Breast epithelium (tissue), 4 donors: ENCODE results near the gene NTHL1. TPM values are rescaled to one million over a fixed set of nuclear protein-coding genes. Genes with fewer than 3 reads are reported as not detected.

ENCODE experiments used
- DNase-seq, 2 donors: peaks; one replicate each; pipeline ENCODE4 v3.0.0-alpha.2; 2019; ENCODE audit warnings: low spot score in 2 of 2
- H3K27ac ChIP-seq, 2 donors: fragments of 200-600 bp; sonication (generic) in 1 of 2; one replicate each; pipeline ENCODE4 v1.5.1; 2016 to 2019; ENCODE audit warnings: mild to moderate bottlenecking in 1 of 2
- H3K27me3 ChIP-seq, 2 donors: fragments of 200-600 bp; sonication (generic) in 1 of 2; one replicate each; pipeline versions ENCODE4 v1.5.1 to v1.6.0; 2017 to 2019; ENCODE audit warnings: control low read depth in 1 of 2, mild to moderate bottlenecking in 1 of 2
- H3K36me3 ChIP-seq: fragments of 200-600 bp; one replicate; pipeline ENCODE4 v1.5.1; 2019
- H3K4me1 ChIP-seq, 2 donors: fragments of 200-600 bp; sonication (generic); one replicate each; pipeline ENCODE4 v1.5.1; 2016 to 2019; ENCODE audit warnings: control low read depth in 1 of 2
- H3K4me3 ChIP-seq, 3 donors: fragments of 200-600 bp; sonication (generic); 1 replicate in 2 of 3; 2 replicates in 1 of 3; pipeline ENCODE4 v1.5.1; 2016 to 2019; ENCODE audit warnings: mild to moderate bottlenecking in 3 of 3, moderate library complexity in 2 of 3
- H3K9me3 ChIP-seq, 2 donors: fragments of 200-600 bp; sonication (generic) in 1 of 2; one replicate each; pipeline ENCODE4 v1.5.1; 2016 to 2019; ENCODE audit warnings: control low read depth in 1 of 2
- POLR2A ChIP-seq: fragments of 450-650 bp; IDR thresholded peaks from one replicate; pipeline ENCODE4 v1.6.1; 2016; ENCODE audit warnings: antibody characterized with exemption, mild to moderate bottlenecking, moderate library complexity
- POLR2AphosphoS5 ChIP-seq, 3 donors: sonication (generic); formaldehyde crosslinking; IDR thresholded peaks; one replicate each; pipeline ENCODE4 v1.6.1; 2017; ENCODE audit warnings: antibody characterized with exemption in 3 of 3
- intact Hi-C: fragments of 100-400 bp; cut with DNase I; formaldehyde crosslinking; loops from one replicate; pipeline ENCODE4 v1.15.1; 2023; ENCODE audit warnings: low total_unique reads
- total RNA-seq, 3 donors: library from RNA; depleted of rRNA; stranded (reverse); fragments of >200 nt; gene quantifications; one replicate each; pipeline ENCODE4 v1.1.0, GENCODE V29; 2016
- TF ChIP-seq, protein P1 (sequence below), 3 donors: fragments of 450-650 bp; IDR thresholded peaks; one replicate each; pipeline ENCODE4 v1.5.1; 2016 to 2017; ENCODE audit warnings: antibody characterized with exemption in 3 of 3, mild to moderate bottlenecking in 3 of 3, moderate library complexity in 3 of 3

Gene NTHL1
- total RNA-seq, 3 donors from 2014 or later = 10.6 to 27.9 (median 16.1) TPM

DNA sequence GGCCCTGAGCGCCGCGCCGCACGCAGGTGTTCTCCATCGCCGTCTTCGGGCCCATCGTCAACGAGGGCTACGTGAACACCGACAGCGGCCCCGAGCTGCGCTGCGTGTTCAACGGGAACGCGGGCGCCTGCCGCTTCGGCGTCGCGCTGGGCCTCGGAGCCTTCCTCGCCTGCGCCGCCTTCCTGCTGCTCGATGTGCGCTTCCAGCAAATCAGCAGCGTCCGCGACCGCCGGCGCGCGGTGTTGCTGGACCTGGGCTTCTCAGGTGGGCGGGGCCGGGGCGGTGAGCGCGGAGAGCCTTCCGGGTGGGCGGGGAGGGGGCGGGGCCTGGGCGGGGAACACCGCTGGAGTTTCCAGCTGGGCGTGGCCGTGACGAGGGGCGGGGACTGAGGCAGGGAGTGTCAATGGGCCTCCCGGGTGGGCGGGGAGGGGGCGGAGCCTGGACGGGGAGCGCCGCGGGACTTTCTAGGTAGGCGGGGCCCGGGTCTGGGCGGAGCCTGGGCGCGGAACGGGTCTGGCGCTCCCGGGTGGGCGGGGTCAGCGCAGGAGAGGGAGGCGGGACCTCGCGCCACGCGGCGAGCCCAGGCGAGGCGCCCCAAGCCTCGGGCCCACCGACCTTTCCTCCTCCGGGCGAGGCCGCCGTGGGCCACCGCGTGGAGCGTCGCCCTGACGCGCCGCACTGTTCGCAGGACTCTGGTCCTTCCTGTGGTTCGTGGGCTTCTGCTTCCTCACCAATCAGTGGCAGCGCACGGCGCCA, 55.5 kb downstream of the NTHL1 start:
- H3K27me3 ChIP-seq = peaks cover 5 to 25% of the 10 kb centered on the region in 2 donors
- H3K4me1 ChIP-seq = peaks cover 0 to 15% of the 10 kb centered on the region in 2 donors
- H3K27ac ChIP-seq = peak overlapping the region; percentile 15 to 31
- DNase-seq = peak; percentile 87 to 92
- H3K36me3 ChIP-seq = no peaks in the 10 kb centered on the region
- H3K9me3 ChIP-seq = no peaks in the 10 kb centered on the region
- intact Hi-C loops = no loop called here
- TF ChIP-seq POLR2AphosphoS5 (IDR thresholded peaks at IDR 0.05) = no peak
- TF ChIP-seq POLR2A = no peak
- TF ChIP-seq, protein P1, sequence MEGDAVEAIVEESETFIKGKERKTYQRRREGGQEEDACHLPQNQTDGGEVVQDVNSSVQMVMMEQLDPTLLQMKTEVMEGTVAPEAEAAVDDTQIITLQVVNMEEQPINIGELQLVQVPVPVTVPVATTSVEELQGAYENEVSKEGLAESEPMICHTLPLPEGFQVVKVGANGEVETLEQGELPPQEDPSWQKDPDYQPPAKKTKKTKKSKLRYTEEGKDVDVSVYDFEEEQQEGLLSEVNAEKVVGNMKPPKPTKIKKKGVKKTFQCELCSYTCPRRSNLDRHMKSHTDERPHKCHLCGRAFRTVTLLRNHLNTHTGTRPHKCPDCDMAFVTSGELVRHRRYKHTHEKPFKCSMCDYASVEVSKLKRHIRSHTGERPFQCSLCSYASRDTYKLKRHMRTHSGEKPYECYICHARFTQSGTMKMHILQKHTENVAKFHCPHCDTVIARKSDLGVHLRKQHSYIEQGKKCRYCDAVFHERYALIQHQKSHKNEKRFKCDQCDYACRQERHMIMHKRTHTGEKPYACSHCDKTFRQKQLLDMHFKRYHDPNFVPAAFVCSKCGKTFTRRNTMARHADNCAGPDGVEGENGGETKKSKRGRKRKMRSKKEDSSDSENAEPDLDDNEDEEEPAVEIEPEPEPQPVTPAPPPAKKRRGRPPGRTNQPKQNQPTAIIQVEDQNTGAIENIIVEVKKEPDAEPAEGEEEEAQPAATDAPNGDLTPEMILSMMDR (IDR thresholded peaks at IDR 0.05) = no peak
- H3K4me3 ChIP-seq = peak overlapping the region; percentile 30 to 67 (median 48)

DNA sequence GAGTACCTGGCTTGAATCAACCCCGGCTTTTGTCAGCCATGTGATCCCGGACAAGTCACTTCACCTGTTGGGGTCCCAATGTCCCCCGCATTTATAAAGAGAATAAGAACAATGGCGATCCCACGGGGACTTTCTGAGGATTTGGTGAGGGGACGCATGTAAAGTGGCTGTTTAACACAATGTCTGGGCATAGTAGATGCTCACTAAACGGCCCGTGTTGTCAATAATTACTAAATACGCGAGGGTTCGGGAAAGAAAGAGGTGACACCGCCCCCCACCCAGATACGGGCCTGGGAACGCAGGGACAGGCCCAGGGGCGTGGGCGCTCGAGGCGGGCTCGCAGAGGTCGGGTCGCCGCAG, 56.1 kb downstream of the NTHL1 start:
- H3K4me1 ChIP-seq = peaks cover 0 to 15% of the 10 kb centered on the region in 2 donors
- DNase-seq = no peak
- intact Hi-C loops = no loop called here
- H3K4me3 ChIP-seq = peak overlapping the region; percentile 30 to 67 (median 48)
- H3K27me3 ChIP-seq = peaks cover 5 to 25% of the 10 kb centered on the region in 2 donors
- H3K36me3 ChIP-seq = no peaks in the 10 kb centered on the region
- TF ChIP-seq, protein P1 (IDR thresholded peaks at IDR 0.05) = no peak
- TF ChIP-seq POLR2A (no peak), POLR2AphosphoS5 (IDR thresholded peaks at IDR 0.05) (no peak)
- H3K27ac ChIP-seq = peak overlapping the region in 1 of 2 donors; percentile 29
- no peaks in the 10 kb centered on the region for H3K9me3 ChIP-seq

DNA sequence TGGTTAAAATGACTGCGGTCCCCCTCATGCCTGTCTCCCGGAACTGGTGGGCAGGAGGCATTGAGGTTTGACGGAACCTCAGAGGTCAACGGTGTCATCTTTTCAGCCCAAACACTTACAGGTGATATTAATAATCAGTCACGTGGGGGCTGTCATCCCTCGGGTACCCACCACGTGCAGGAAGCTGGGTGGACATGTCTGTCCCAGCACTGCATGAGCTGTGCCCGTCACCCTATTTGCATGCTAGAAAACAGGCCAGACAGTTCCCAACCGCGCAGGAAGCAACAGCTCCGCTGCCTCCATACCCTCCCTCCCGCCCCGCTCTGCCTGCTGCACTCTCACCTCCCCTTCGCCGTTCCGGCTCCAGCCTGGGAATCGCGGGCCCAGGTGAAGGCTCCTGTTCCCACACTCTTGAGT, 56.5 kb downstream of the NTHL1 start:
- Histone ChIP-seq H3K9me3 (no peaks in the 10 kb centered on the region), H3K4me3 (peak overlapping the region in 2 of 3 donors; percentile 48 to 67), H3K27ac (no peak overlapping the region), H3K36me3 (no peaks in the 10 kb centered on the region), H3K27me3 (peaks cover 5 to 25% of the 10 kb centered on the region in 2 donors), H3K4me1 (peaks cover 0 to 15% of the 10 kb centered on the region in 2 donors)
- no peak for TF ChIP-seq POLR2AphosphoS5 (IDR thresholded peaks at IDR 0.05)
- TF ChIP-seq, protein P1 (IDR thresholded peaks at IDR 0.05) = no peak
- no peak for TF ChIP-seq POLR2A
- intact Hi-C loops = no loop called here
- DNase-seq = no peak

DNA sequence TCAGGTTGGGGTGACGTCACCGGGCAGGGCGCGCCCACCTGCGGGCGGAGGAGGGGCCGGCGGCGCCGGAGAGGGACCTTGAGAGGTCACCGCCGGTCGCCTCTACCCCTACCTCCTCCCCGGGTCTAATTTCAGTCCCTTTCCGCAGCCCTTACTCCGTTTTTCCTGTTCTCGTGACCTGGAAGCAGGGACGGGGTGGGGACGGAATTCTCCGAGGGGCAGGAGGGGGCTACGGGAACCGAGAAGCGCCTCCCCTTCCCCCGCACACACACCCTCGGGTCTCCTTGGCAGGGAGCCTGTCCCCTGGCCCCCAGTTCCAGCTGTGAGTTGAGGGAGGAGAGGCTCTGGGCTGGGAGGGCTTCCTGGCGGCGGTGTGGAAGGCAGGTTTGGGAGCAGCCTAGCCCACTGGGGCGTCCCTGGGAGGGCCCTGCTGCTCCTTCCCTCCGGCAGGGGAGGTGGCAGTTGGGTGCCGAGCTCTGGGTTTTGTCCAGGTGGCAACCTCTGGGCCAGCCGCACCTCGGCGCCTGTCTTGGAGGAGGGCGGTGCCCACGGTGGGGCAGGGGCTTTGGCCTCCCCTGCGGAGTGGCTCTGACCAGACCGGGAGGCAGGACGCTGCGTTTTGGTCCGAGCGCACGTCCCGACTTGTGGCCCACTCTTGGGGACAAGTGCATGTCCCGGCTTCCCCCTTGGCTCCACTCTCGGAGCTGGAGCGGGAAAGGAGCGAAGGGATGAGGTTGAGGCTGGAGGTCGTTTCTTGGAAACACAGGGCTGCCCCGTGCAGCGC, 57.1 kb downstream of the NTHL1 start:
- TF ChIP-seq POLR2AphosphoS5 (IDR thresholded peaks at IDR 0.05) (no peak), POLR2A (no peak)
- TF ChIP-seq, protein P1 (IDR thresholded peaks at IDR 0.05) = no peak
- Histone ChIP-seq H3K36me3 (no peaks in the 10 kb centered on the region), H3K4me1 (peaks cover 0 to 15% of the 10 kb centered on the region in 2 donors), H3K27me3 (peaks cover 5 to 25% of the 10 kb centered on the region in 2 donors), H3K4me3 (peak overlapping the region in 2 of 3 donors; percentile 39 to 67), H3K9me3 (no peaks in the 10 kb centered on the region), H3K27ac (no peak overlapping the region)
- intact Hi-C loops = no loop called here
- DNase-seq = no peak

DNA sequence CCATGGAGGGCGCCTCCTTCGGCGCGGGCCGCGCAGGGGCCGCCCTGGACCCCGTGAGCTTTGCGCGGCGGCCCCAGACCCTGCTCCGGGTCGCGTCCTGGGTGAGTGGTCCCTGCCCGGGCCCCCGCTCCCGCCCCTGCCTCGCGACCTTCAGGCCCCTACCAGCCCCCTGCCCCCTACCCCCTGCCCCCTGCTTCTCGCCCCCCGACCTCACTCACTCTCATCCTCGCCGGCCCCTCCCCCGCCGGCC, 57.6 kb downstream of the NTHL1 start:
- TF ChIP-seq, protein P1 (IDR thresholded peaks at IDR 0.05) = no peak
- TF ChIP-seq POLR2A (no peak), POLR2AphosphoS5 (IDR thresholded peaks at IDR 0.05) (no peak)
- H3K27me3 ChIP-seq = peaks cover 5 to 25% of the 10 kb centered on the region in 2 donors
- H3K36me3 ChIP-seq = no peaks in the 10 kb centered on the region
- H3K9me3 ChIP-seq = no peaks in the 10 kb centered on the region
- H3K4me3 ChIP-seq = peak overlapping the region in 2 of 3 donors; percentile 39 to 67
- DNase-seq = no peak
- H3K4me1 ChIP-seq = peaks cover 4 to 20% of the 10 kb centered on the region in 2 donors
- H3K27ac ChIP-seq = no peak overlapping the region
- intact Hi-C loops = no loop called here
